ENCODE measurements around the gene WWP2. TPM values are rescaled to one million over a fixed set of nuclear protein-coding genes. Genes with fewer than 3 reads are reported as not detected.
"Not testable (repeated sequence)": the region's sequence is repeated elsewhere in the genome, so short reads cannot be mapped to it uniquely, and the experiment has no call there.

Gene WWP2
- polyA plus RNA-seq, 5 donors, result 26.6 to 34.0 (median 30.8) TPM

- DNase-seq, result no peak
Observed at GRCh38 chr16:69941251-69942098, 179.3 kb downstream of the WWP2 start.

GRCh38 chr16:69942099-69942491 is 180.0 kb downstream of the WWP2 start:
- DNase-seq, result no peak

- no peak for DNase-seq
Observed at GRCh38 chr16:69942627-69943170, 180.6 kb downstream of the WWP2 start.

DNA sequence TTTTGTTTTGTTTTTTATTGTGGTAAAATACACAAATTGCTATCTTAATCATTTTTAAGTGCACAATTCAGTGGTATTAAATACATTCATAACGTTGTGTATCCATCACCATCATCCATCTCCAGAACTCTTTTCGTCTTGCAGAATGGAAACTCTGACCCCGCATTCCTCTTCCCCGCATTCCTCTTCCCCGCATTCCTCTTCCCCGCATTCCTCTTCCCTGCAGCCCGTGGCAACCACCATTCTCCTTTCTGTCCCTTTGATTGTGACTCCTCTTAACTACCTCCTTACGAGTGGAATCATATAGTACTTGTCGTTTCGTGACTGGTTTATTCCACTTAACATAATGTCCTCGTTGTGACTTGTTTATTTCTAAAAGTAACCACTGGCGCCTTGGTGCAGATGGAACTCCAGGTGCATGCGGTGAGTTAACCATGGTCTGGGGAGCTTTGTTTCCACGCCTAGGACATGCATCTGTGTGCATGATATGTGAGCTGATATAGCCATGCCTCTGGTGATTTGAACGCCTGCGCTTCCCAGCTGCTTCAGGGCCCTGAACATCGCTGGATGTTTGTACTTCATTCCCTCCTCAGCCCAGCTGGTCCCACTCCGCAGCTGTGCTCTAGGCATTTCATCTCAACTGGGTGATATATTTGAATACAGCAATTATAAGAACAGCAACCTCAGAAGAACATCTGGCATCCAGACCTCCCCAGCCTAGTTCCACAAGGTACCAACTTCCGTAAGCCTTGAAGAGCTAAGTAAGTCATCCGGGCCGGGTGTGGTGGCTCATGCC is 181.3 kb downstream of the WWP2 start:
- DNase-seq, result not testable (repeated sequence)

- DNase-seq, result not testable (repeated sequence)
Observed at GRCh38 chr16:69950411-69950810, 188.3 kb downstream of the WWP2 start.

GRCh38 chr16:69951017-69951671 is 189.0 kb downstream of the WWP2 start, which contains the start of gene CLEC18A:
CLEC18A (plus strand) TSS chr16:69951334; CDS start chr16:69951367, 33 bp downstream.
- DNase-seq, result not testable (repeated sequence)

- not testable (repeated sequence) for DNase-seq
Observed at GRCh38 chr16:69951672-69952031, 189.5 kb downstream of the WWP2 start.

- DNase-seq, result not testable (repeated sequence)
Observed at GRCh38 chr16:69952116-69952515, 190.0 kb downstream of the WWP2 start.

- not testable (repeated sequence) for DNase-seq
Observed at GRCh38 chr16:69952572-69953355, 190.6 kb downstream of the WWP2 start.

GRCh38 chr16:69954241-69954640 is 192.1 kb downstream of the WWP2 start:
- DNase-seq, result not testable (repeated sequence)

GRCh38 chr16:69963312-69963711 is 201.2 kb downstream of the WWP2 start:
- DNase-seq, result not testable (repeated sequence)

GRCh38 chr16:69964960-69965660 is 203.0 kb downstream of the WWP2 start:
- peak in 1 of 2 donors; percentile 52 for DNase-seq

GRCh38 chr16:69965661-69966054 is 203.5 kb downstream of the WWP2 start:
- not testable (repeated sequence) for DNase-seq

DNA sequence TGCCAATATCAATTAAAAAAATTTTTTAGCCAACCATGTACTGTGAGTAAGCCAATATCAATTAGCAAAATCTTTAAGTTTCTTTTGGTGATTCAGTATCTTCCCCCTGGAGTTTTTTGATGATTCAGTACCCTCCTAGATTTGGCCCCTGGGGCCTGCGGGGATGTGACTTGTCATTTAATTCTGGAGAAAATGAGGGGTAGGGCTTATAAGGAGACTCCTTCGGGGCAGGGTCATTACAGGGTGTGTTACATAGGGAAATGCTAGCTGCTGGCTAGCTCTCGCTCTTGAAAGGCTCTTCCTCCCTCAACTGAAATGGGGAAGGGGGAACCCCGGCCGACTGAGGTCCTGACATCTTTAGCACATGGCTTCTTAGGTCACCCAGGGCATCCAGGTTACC is 205.6 kb downstream of the WWP2 start:
- not testable (repeated sequence) for DNase-seq

DNA sequence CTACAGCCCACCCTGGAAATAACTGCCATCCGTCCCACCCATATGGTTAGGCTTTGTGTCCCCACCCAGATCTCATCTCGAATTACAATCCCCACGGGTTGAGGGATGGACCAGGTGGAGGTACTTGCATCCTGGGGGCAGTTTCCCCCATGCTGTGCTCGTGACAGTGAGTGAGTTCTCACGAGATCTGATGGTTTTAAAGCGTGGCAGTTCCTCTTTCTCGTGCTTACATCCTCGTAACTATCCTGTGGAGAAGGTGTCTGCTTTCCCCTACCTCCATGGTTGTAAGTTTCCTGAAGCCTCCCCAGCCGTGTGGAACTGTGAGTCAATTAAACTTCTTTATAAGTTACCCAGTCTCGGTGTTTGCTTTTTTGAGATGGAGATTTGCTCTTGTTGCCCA is 206.0 kb downstream of the WWP2 start:
- not testable (repeated sequence) for DNase-seq

DNA sequence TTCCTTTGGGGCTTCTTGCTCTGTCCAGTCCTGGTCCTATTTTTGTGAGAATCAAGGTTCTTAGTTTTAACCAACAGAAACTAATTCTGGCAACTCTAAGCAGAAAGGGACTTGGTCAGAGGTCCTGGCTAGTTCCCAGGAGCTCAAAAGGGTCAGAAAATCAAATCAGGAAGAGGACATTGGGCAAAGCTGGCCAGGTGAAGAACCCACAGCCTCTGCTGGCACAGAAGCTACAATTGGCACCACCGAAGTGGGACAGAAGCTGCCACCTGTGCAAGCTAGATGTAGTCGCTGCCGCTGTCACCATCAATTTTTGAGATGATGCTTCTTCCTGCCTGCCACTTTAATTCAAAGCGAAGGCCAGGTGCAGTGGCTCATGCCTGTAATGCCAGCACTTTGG is 207.5 kb downstream of the WWP2 start:
- not testable (repeated sequence) for DNase-seq

- DNase-seq, result not testable (repeated sequence)
Observed at GRCh38 chr16:69972120-69972519, 210.0 kb downstream of the WWP2 start.

DNA sequence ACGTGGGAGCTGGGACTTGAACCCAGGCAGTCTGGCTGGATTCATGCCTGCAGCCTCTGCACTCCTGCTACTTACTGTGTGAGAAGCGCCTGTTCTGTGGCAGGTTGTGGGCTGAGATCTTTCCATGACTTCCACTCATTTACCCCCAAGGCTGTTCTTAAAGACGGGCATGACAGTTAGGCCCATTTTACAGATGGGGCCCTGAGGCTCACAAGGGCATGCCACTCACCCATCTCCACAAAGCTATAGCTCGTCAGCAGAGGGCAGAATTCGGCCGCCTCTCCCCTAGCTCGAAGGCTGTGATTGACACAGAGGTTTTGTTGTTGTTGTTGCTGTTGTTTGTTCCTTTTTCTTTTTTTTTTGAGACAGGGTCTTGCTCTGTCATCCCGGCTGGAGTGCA is 210.8 kb downstream of the WWP2 start:
- DNase-seq, result not testable (repeated sequence)

- DNase-seq, result not testable (repeated sequence)
Observed at GRCh38 chr16:69985196-69985595, 223.1 kb downstream of the WWP2 start.
